CD14-positive monocyte (primary cell): ENCODE data around the gene SF3B3. TPM values are rescaled to one million over a fixed set of nuclear protein-coding genes. Genes with fewer than 3 reads are reported as not detected.

Source experiments
- DNase-seq, 3 donors: peaks; one replicate each; pipeline ENCODE4 v3.0.0-alpha.2; 2011 to 2022
- H2AFZ ChIP-seq: 2 replicates; pipeline ENCODE4 v1.6.0; 2012; ENCODE audit warnings: mild to moderate bottlenecking, low read depth, low read length, inconsistent platforms; ENCODE audit not compliant: insufficient read depth, poor library complexity, severe bottlenecking
- H3K27ac ChIP-seq, 2 donors: 1 replicate in 1 of 2; 2 replicates in 1 of 2; pipeline ENCODE4 v1.5.1; 2012 to 2013; ENCODE audit warnings: low read length in 2 of 2, control low read depth in 1 of 2, inconsistent platforms in 1 of 2, low read depth in 1 of 2, mild to moderate bottlenecking in 1 of 2
- H3K27me3 ChIP-seq, 2 donors: one replicate each; pipeline versions ENCODE4 v1.6.0 to v1.6.1; 2011 to 2013; ENCODE audit warnings: low read length in 2 of 2; ENCODE audit not compliant: control insufficient read depth in 2 of 2, insufficient read depth in 2 of 2
- H3K36me3 ChIP-seq, 2 donors: replicated peaks in 1 of 2; 1 replicate in 1 of 2; 2 replicates in 1 of 2; pipeline versions ENCODE4 v1.5.1 to v1.6.1; 2012 to 2013; ENCODE audit warnings: low read length in 2 of 2, control low read depth in 1 of 2, inconsistent platforms in 1 of 2, mild to moderate bottlenecking in 1 of 2; ENCODE audit not compliant: insufficient read depth in 2 of 2, control insufficient read depth in 1 of 2
- H3K4me1 ChIP-seq, 2 donors: 1 replicate in 1 of 2; 2 replicates in 1 of 2; pipeline versions ENCODE4 v1.5.1 to v1.6.1; 2012 to 2013; ENCODE audit warnings: low read length in 2 of 2, control low read depth in 1 of 2, inconsistent platforms in 1 of 2, mild to moderate bottlenecking in 1 of 2, moderate library complexity in 1 of 2; ENCODE audit not compliant: insufficient read depth in 2 of 2, control insufficient read depth in 1 of 2
- H3K4me2 ChIP-seq: replicated peaks from 2 replicates; pipeline ENCODE3; 2012; ENCODE audit warnings: low read length, moderate library complexity, mild to moderate bottlenecking; ENCODE audit not compliant: poor library complexity, severe bottlenecking; ENCODE audit errors: extremely low read depth
- H3K4me3 ChIP-seq, 3 experiments: fragments of 200-600 bp in 1 of 3; sonication (generic) in 1 of 3; replicated peaks in 1 of 3; 1 replicate in 2 of 3; 2 replicates in 1 of 3; pipeline ENCODE4 v1.5.1; 2011 to 2013; ENCODE audit warnings: low read length in 3 of 3, mild to moderate bottlenecking in 3 of 3, control low read depth in 2 of 3, low read depth in 2 of 3, inconsistent platforms in 1 of 3, moderate library complexity in 1 of 3
- H3K79me2 ChIP-seq: 2 replicates; pipeline ENCODE4 v1.6.0; 2012; ENCODE audit warnings: mild to moderate bottlenecking, control low read depth, inconsistent platforms, low read length, moderate library complexity; ENCODE audit not compliant: insufficient read depth
- H3K9ac ChIP-seq: 2 replicates; pipeline ENCODE4 v1.6.0; 2017; ENCODE audit warnings: low read length, mild to moderate bottlenecking; ENCODE audit not compliant: insufficient read depth, poor library complexity, severe bottlenecking
- H3K9me3 ChIP-seq, 2 donors: replicated peaks in 1 of 2; 1 replicate in 1 of 2; 2 replicates in 1 of 2; pipeline versions ENCODE4 v1.5.1 to v1.6.1; 2012 to 2013; ENCODE audit warnings: low read length in 2 of 2, control low read depth in 1 of 2; ENCODE audit not compliant: control insufficient read depth in 1 of 2, insufficient read depth in 1 of 2
- H4K20me1 ChIP-seq: 2 replicates; pipeline ENCODE4 v1.6.0; 2012; ENCODE audit warnings: mild to moderate bottlenecking, low read length, control low read depth, moderate library complexity; ENCODE audit not compliant: insufficient read depth
- H3K27ac Mint-ChIP-seq, 7 donors: one replicate each; pipeline ENCODE4 v1.8.0; 2020; ENCODE audit warnings: mild to moderate bottlenecking in 7 of 7, mixed read lengths in 7 of 7, moderate library complexity in 6 of 7, inconsistent platforms in 2 of 7
- H3K27me3 Mint-ChIP-seq, 3 donors: one replicate each; pipeline ENCODE4 v1.8.0; 2021 to 2022; ENCODE audit warnings: low read depth in 3 of 3, mild to moderate bottlenecking in 3 of 3, mixed read lengths in 3 of 3, moderate library complexity in 3 of 3, inconsistent platforms in 1 of 3
- H3K36me3 Mint-ChIP-seq, 2 donors: one replicate each; pipeline ENCODE4 v1.8.0; 2020; ENCODE audit warnings: mixed read lengths in 2 of 2, inconsistent platforms in 1 of 2, mild to moderate bottlenecking in 1 of 2
- H3K4me1 Mint-ChIP-seq: one replicate; pipeline ENCODE4 v1.8.0; 2020; ENCODE audit warnings: mild to moderate bottlenecking, mixed read lengths
- H3K4me3 Mint-ChIP-seq, 2 donors: one replicate each; pipeline ENCODE4 v1.8.0; 2020; ENCODE audit warnings: mild to moderate bottlenecking in 2 of 2, mixed read lengths in 2 of 2, moderate library complexity in 1 of 2
- H3K9me3 Mint-ChIP-seq, 7 donors: one replicate each; pipeline ENCODE4 v1.8.0; 2020 to 2022; ENCODE audit warnings: mixed read lengths in 7 of 7, mild to moderate bottlenecking in 6 of 7, moderate library complexity in 6 of 7, inconsistent platforms in 2 of 7
- WGBS: methylation state at CpG from one replicate; pipeline ENCODE4 v1.1.5; 2013; ENCODE audit warnings: missing lambda C conversion rate; ENCODE audit not compliant: insufficient coverage; 5-methylcytosine and 5-hydroxymethylcytosine counted together
- intact Hi-C, 2 donors: fragments of 100-400 bp; cut with micrococcal nuclease; formaldehyde crosslinking; loops; one replicate each; pipeline versions ENCODE4 v1.15.0 to v1.15.1; 2023
- polyA plus RNA-seq, 3 donors: library from polyadenylated mRNA; depleted of rRNA in 1 of 3; unstranded in 2 of 3; stranded (reverse) in 1 of 3; fragments of 300-500 nt in 2 of 3; fragments of >200 nt in 1 of 3; fragmentation: Illumina TruSeq in 2 of 3; gene quantifications; 1 replicate in 2 of 3; 2 replicates in 1 of 3; pipeline ENCODE4 v1.2.3, GENCODE V29; 2012 to 2021
- TF ChIP-seq, protein P1 (sequence below): fragments of 200-600 bp; IDR thresholded peaks from one replicate; pipeline ENCODE4 v1.8.0; 2022; ENCODE audit warnings: antibody characterized with exemption, mild to moderate bottlenecking

SF3B3 gene
- polyA plus RNA-seq, 3 donors = 34.2 to 52.3 (median 42.1) TPM

- Histone ChIP-seq H3K4me3 (no peak overlapping the region), H3K4me1 (peaks cover 14 to 17% of the 10 kb centered on the region in 2 donors), H2AFZ (no peak overlapping the region), H3K79me2 (peaks cover 1% of the 10 kb centered on the region), H3K4me2 (no peak overlapping the region), H3K9me3 (no peaks in the 10 kb centered on the region), H4K20me1 (peaks cover 30% of the 10 kb centered on the region), H3K27ac (peak overlapping the region in 1 of 2 donors; percentile 26), H3K9ac (no peak overlapping the region), H3K36me3 (peaks cover 65 to 82% of the 10 kb centered on the region in 2 donors), H3K27me3 (no peaks in the 10 kb centered on the region)
- Mint-ChIP-seq H3K4me3 (no peak overlapping the region), H3K36me3 (peaks cover 70 to 77% of the 10 kb centered on the region in 2 donors), H3K4me1 (peaks cover 21% of the 10 kb centered on the region), H3K27ac (peak overlapping the region in 4 of 7 donors; percentile 5 to 63 (median 37)), H3K9me3 (no peaks in the 10 kb centered on the region), H3K27me3 (no peaks in the 10 kb centered on the region)
- no peak for DNase-seq
- intact Hi-C loops = no loop called here
- WGBS = 100% methylated on average over 1 of the region's 5 CpGs
- TF ChIP-seq, protein P1, sequence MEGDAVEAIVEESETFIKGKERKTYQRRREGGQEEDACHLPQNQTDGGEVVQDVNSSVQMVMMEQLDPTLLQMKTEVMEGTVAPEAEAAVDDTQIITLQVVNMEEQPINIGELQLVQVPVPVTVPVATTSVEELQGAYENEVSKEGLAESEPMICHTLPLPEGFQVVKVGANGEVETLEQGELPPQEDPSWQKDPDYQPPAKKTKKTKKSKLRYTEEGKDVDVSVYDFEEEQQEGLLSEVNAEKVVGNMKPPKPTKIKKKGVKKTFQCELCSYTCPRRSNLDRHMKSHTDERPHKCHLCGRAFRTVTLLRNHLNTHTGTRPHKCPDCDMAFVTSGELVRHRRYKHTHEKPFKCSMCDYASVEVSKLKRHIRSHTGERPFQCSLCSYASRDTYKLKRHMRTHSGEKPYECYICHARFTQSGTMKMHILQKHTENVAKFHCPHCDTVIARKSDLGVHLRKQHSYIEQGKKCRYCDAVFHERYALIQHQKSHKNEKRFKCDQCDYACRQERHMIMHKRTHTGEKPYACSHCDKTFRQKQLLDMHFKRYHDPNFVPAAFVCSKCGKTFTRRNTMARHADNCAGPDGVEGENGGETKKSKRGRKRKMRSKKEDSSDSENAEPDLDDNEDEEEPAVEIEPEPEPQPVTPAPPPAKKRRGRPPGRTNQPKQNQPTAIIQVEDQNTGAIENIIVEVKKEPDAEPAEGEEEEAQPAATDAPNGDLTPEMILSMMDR = no peak
Observed at GRCh38 chr16:70572050-70572925, 48.7 kb downstream of the SF3B3 start.

DNA sequence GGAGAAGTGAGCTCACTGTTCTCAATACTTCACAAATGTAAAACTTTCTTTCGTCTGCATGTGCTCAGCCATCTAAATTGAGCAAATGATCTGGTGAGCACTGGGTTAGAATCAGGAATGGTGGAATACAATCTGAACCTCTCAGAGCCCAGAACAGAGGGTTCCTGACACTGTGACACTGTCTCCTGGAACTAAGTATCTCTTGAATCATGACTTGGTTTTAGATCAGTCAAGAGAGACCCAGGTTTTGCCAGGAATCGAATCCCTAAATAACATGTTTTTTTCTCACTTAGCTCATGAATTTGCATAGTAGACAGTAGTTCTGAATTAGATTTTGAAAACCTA is 49.3 kb downstream of the SF3B3 start:
- TF ChIP-seq, protein P1 = no peak
- H3K36me3 ChIP-seq = peaks cover 60 to 76% of the 10 kb centered on the region in 2 donors
- Mint-ChIP-seq H3K36me3 (peaks cover 64 to 71% of the 10 kb centered on the region in 2 donors), H3K4me1 (peaks cover 21% of the 10 kb centered on the region), H3K27ac (peak overlapping the region in 2 of 7 donors; percentile 42 to 63), H3K4me3 (no peak overlapping the region), H3K9me3 (no peaks in the 10 kb centered on the region), H3K27me3 (no peaks in the 10 kb centered on the region)
- no peaks in the 10 kb centered on the region for H3K9me3 ChIP-seq
- intact Hi-C loops = no loop called here
- H3K4me1 ChIP-seq = peaks cover 14 to 17% of the 10 kb centered on the region in 2 donors
- H3K4me3 ChIP-seq = no peak overlapping the region
- H2AFZ ChIP-seq = no peak overlapping the region
- no peaks in the 10 kb centered on the region for H3K79me2 ChIP-seq
- H3K4me2 ChIP-seq = no peak overlapping the region
- no peak overlapping the region for H3K9ac ChIP-seq
- H3K27me3 ChIP-seq = no peaks in the 10 kb centered on the region
- H4K20me1 ChIP-seq = peaks cover 28% of the 10 kb centered on the region
- H3K27ac ChIP-seq = peak overlapping the region in 1 of 2 donors; percentile 41
- no peak for DNase-seq
- WGBS = no CpG with 5 or more reads among the region's 2 CpGs
